K562 (cell line): ENCODE results near the gene UBR3. TPM values are rescaled to one million over a fixed set of nuclear protein-coding genes. Genes with fewer than 3 reads are reported as not detected.

Source experiments
- ARID1B ChIP-seq: fragments of 450-650 bp; IDR thresholded peaks from 2 replicates; pipeline ENCODE4 v1.6.1; 2016; ENCODE audit warnings: antibody characterized with exemption, mild to moderate bottlenecking, inconsistent platforms
- ASH1L ChIP-seq: fragments of 450-650 bp; IDR thresholded peaks from 2 replicates; pipeline ENCODE4 v1.6.1; 2018; ENCODE audit warnings: borderline replicate concordance, mild to moderate bottlenecking, low read depth; ENCODE audit not compliant: partially characterized antibody
- CBX1 ChIP-seq: sonication (generic); IDR thresholded peaks from 2 replicates; pipeline ENCODE4 v1.6.1; 2016; ENCODE audit warnings: antibody characterized with exemption, low read depth, mild to moderate bottlenecking
- CCAR2 ChIP-seq: fragments of 200-400 bp; formaldehyde crosslinking; IDR thresholded peaks from 2 replicates; pipeline ENCODE4 v1.6.1; 2017; ENCODE audit warnings: mild to moderate bottlenecking, low read depth, low read length
- CTBP1 ChIP-seq: fragments of 450-650 bp; IDR thresholded peaks from 2 replicates; pipeline ENCODE4 v1.6.1; 2016; ENCODE audit warnings: borderline replicate concordance
- DNMT1 ChIP-seq: fragments of 450-650 bp; IDR thresholded peaks from 2 replicates; pipeline ENCODE4 v1.6.1; 2016; ENCODE audit warnings: antibody characterized with exemption, mild to moderate bottlenecking
- FOXA3 ChIP-seq, 2 experiments: fragments of 450-650 bp in 1 of 2; sonication (generic) in 1 of 2; formaldehyde crosslinking; IDR thresholded peaks in 1 of 2; conservative IDR thresholded peaks in 1 of 2; 2 replicates each; pipeline versions ENCODE4 v1.4.0 to v1.8.0; 2020 to 2022; ENCODE audit warnings: mild to moderate bottlenecking in 2 of 2, missing genetic modification reagents in 1 of 2
- MCM5 ChIP-seq: fragments of 450-650 bp; IDR thresholded peaks from 2 replicates; pipeline ENCODE4 v1.6.1; 2016; ENCODE audit warnings: low read depth
- MLX ChIP-seq, 2 experiments: fragments of 450-650 bp in 1 of 2; sonication (generic) in 1 of 2; formaldehyde crosslinking; conservative IDR thresholded peaks; 2 replicates each; pipeline versions ENCODE4 v1.4.0 to v1.8.1; 2020 to 2022; ENCODE audit warnings: mild to moderate bottlenecking in 1 of 2, missing genetic modification reagents in 1 of 2
- SNAPC5 ChIP-seq: fragments of 250-450 bp; sonication (Bioruptor Pico); IDR thresholded peaks from 2 replicates; pipeline ENCODE4 v1.8.0; 2021; ENCODE audit warnings: moderate library complexity, mild to moderate bottlenecking, inconsistent platforms
- SOX6 ChIP-seq: fragments of 450-650 bp; IDR thresholded peaks from 2 replicates; pipeline ENCODE4 v1.6.1; 2014; ENCODE audit warnings: mild to moderate bottlenecking
- THRB ChIP-seq: fragments of 450-650 bp; formaldehyde crosslinking; conservative IDR thresholded peaks from 2 replicates; pipeline ENCODE4 v1.4.0; 2022; ENCODE audit warnings: mild to moderate bottlenecking, missing genetic modification characterization
- ZKSCAN1 ChIP-seq: fragments of 150-350 bp; IDR thresholded peaks from 2 replicates; pipeline ENCODE4 v1.6.1; 2016; ENCODE audit warnings: low read depth, low read length
- ZNF165 ChIP-seq: fragments of 250-450 bp; sonication (Bioruptor Pico); IDR thresholded peaks from 2 replicates; pipeline ENCODE4 v1.4.0; 2020; ENCODE audit warnings: borderline replicate concordance
- ZNF253 ChIP-seq: fragments of 250-450 bp; sonication (Bioruptor Pico); conservative IDR thresholded peaks from 2 replicates; pipeline ENCODE4 v1.6.1; 2021; ENCODE audit warnings: mild to moderate bottlenecking
- ZNF551 ChIP-seq: fragments of 250-450 bp; sonication (Bioruptor Pico); IDR thresholded peaks from 2 replicates; pipeline ENCODE4 v1.5.0; 2021; ENCODE audit warnings: mild to moderate bottlenecking, moderate library complexity
- ZNF592 ChIP-seq: fragments of 450-650 bp; IDR thresholded peaks from 2 replicates; pipeline ENCODE4 v1.6.1; 2017; ENCODE audit warnings: antibody characterized with exemption, mild to moderate bottlenecking
- ZNF609 ChIP-seq: sonication (generic); formaldehyde crosslinking; IDR thresholded peaks from 2 replicates; pipeline ENCODE4 v1.8.1; 2023; ENCODE audit warnings: missing genetic modification reagents, mild to moderate bottlenecking, borderline replicate concordance
- polyA plus RNA-seq, 8 experiments: library from polyadenylated mRNA; depleted of rRNA in 4 of 8; stranded (reverse) in 5 of 8; unstranded in 3 of 8; fragments of >200 nt; fragmentation: Nextera tagmentation in 2 of 8; fragmentation: Illumina TruSeq in 1 of 8; extraction: Ambion mirVana in 2 of 8; extraction: Trizol in 1 of 8; gene quantifications; 2 replicates each; pipeline versions ENCODE4 v1.2.1 to v1.2.3, GENCODE V29; 2011 to 2014; ENCODE audit warnings: inconsistent platforms in 1 of 8, missing spikeins in 1 of 8
- total RNA-seq, 7 experiments: library from RNA; depleted of rRNA in 6 of 7; stranded (reverse); fragments of >200 nt in 6 of 7; fragmentation: Illumina TruSeq in 2 of 7; extraction: Trizol in 2 of 7; gene quantifications; 2 replicates each; pipeline versions ENCODE4 v1.2.1 to v1.2.3, GENCODE V29; 2011 to 2021; ENCODE audit warnings: low replicate concordance in 1 of 7

UBR3 gene
- total and polyA plus RNA-seq, 9 of the 15 experiments (the other 6 are each of a cell fraction or from before 2014, with no cell fraction given) = 14.4 to 63.5 (median 40.4) TPM

- TF ChIP-seq ZNF592 = 0 out of 2 replicates have a peak, but pooled peaks have one; percentile 7
- TF ChIP-seq THRB (CRISPR knock-in tag) = no peak
- TF ChIP-seq ARID1B = peak; percentile 74
- TF ChIP-seq FOXA3 (CRISPR knock-in tag; conservative IDR thresholded peaks at IDR 0.05 in 1 of 2, IDR thresholded peaks at IDR 0.05 in 1 of 2) = peak; percentile 25 to 78; a peak in 3 of 4 replicates
- TF ChIP-seq ZNF253 (CRISPR knock-in tag) = no peak
- TF ChIP-seq ZKSCAN1 = no peak
- TF ChIP-seq ZNF165 (CRISPR knock-in tag) = no peak
- no peak for TF ChIP-seq ASH1L
- TF ChIP-seq MCM5 = no peak
- no peak for TF ChIP-seq MLX (CRISPR knock-in tag; conservative IDR thresholded peaks at IDR 0.05)
- TF ChIP-seq DNMT1 = no peak
- TF ChIP-seq ZNF609 (CRISPR knock-in tag) = no peak
- TF ChIP-seq CBX1 = no peak
- TF ChIP-seq CTBP1 = peak; percentile 33; the same call in 1 of the 2 replicates
- TF ChIP-seq SNAPC5 = no peak
- no peak for TF ChIP-seq CCAR2
- peak; percentile 37; the same call in 1 of the 2 replicates for TF ChIP-seq SOX6
- TF ChIP-seq ZNF551 (CRISPR knock-in tag) = no peak
Measured at GRCh38 chr2:170101789-170102188, 274.5 kb downstream of the UBR3 start (continued).
